Stimulated activated CD8-positive, alpha-beta memory T cell treated with anti-CD3 and anti-CD28 coated beads, Interleukin-15, amount 100 ng/mL, for 24 hours (primary cell): ENCODE measurements around the gene TPPP.

Source experiments
- DNase-seq: peaks from one replicate; pipeline ENCODE4 v3.0.0-alpha.2; 2020; ENCODE audit warnings: low read depth

Gene TPPP

GRCh38 chr5:677131-678101, 15.7 kb downstream of the TPPP start:
- no peak for DNase-seq

- DNase-seq: no peak
Measured at GRCh38 chr5:676699-677076, 16.5 kb downstream of the TPPP start.

GRCh38 chr5:675871-676698, 17.1 kb downstream of the TPPP start:
- no peak for DNase-seq

GRCh38 chr5:675111-675870, 17.9 kb downstream of the TPPP start:
- DNase-seq: no peak

- no peak for DNase-seq
Measured at GRCh38 chr5:674630-675011, 18.5 kb downstream of the TPPP start.

- DNase-seq: no peak
Measured at GRCh38 chr5:673831-674629, 19.1 kb downstream of the TPPP start.

GRCh38 chr5:673161-673830, 19.9 kb downstream of the TPPP start:
- no peak for DNase-seq

GRCh38 chr5:672329-673160, 20.6 kb downstream of the TPPP start:
- DNase-seq: no peak

- peak; percentile 32 for DNase-seq
Measured at GRCh38 chr5:671459-672328, 21.5 kb downstream of the TPPP start.

- no peak for DNase-seq
Measured at GRCh38 chr5:670396-671270, 22.5 kb downstream of the TPPP start.

- DNase-seq: no peak
Measured at GRCh38 chr5:669842-670395, 23.2 kb downstream of the TPPP start.

GRCh38 chr5:669111-669841, 23.9 kb downstream of the TPPP start:
- no peak for DNase-seq

- DNase-seq: no peak
Measured at GRCh38 chr5:668283-668995, 24.7 kb downstream of the TPPP start.

- DNase-seq: no peak
Measured at GRCh38 chr5:666816-667498, 26.2 kb downstream of the TPPP start.

- DNase-seq: no peak
Measured at GRCh38 chr5:665956-666711, 27.0 kb downstream of the TPPP start.
